ENCODE data around the gene KCNJ4.

Gene KCNJ4

GRCh38 chr22:38452373-38453065 lies 2.5 kb downstream of the KCNJ4 start:
- no peak for DNase-seq (ENCODE audit: low read depth)

DNA sequence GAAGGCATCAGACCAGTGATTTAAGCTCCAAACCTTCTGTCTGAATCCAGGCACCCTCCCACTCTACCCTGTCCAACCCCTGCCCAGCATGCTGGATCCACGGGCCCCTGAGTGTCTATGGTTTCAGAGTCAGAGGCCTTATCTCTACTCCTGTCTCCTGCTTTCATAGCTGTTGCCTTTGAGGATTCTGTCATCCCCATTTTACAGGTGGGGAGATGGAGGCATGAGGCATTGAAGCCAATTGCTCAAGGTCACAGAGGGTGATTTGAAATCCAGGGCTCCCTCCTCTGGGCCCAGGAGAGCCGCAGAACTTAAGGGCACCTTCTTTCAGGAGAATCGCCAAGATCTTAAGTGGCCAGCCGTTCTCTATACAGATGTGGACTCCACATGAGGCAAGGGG lies 3.1 kb downstream of the KCNJ4 start:
- DNase-seq (ENCODE audit: low read depth) = no peak

DNA sequence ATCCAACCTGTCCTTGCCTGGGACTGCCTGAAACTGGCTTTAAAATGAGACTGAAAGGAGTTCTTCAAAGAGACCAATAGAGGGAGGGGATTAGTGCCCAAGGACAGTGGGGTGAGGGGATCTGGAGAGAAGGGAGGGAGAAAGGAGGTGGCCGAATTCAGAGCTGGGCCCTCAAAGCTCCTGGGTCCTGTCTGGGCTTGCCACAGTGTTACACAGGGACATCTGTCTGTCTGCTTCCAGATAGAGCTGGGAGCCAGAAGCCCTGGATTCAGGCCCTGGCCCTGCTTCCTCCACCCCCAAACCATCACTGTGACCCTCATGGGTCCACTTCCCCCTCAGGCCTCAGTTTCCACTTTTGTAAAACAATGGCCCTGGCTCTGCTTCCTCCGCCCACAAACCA lies 3.6 kb downstream of the KCNJ4 start:
- DNase-seq (ENCODE audit: low read depth) = no peak

DNA sequence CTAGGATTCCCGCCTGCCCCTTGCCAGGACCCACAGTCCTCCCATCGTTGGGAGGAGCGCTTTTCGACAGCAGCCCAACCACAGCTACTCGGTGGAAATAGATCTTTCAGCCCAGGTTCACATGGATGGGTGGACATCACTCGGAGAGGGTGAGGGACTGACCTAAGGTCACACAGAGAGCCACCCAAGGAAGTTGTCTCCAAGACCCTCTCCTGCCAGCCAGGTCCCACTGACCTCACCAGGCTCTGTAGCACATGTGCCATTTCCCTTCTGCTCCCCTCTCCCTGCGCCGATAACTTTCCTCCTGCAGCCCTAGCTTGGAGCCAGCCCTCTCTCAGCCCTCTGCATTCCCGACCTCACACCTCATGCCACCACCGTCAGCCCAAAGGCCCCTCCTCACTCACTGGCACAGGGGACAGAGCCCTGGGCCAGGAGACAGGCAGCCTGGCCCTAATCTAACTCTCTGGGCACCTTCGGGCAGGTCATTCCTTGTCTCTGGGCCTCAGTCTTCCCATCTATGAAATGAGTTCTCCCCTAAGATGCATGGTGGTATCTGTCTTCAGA lies 4.7 kb downstream of the KCNJ4 start:
- DNase-seq (ENCODE audit: low read depth) = no peak

DNA sequence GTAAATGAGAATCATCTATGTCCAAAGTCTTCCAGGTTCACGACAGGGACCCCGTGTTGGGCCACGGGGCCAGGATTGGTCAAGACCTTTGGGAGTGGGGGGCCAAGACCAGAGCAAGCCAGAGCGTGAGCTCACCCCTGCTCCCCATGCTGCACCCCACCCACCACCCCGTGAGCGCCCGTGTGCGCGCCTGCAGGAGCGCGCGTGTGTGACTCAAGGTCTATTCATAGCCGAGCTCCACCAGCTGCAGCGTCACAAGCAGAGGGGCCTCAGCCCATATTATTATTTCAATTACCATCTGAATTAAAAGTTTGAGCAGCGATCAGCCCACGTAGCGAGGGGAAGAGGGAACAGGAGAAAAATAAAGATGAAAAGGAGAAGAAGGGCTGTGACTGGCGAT lies 5.2 kb downstream of the KCNJ4 start:
- DNase-seq (ENCODE audit: low read depth) = no peak

- DNase-seq (ENCODE audit: low read depth) = no peak
Measured at GRCh38 chr22:38448945-38449745, 5.9 kb downstream of the KCNJ4 start.

DNA sequence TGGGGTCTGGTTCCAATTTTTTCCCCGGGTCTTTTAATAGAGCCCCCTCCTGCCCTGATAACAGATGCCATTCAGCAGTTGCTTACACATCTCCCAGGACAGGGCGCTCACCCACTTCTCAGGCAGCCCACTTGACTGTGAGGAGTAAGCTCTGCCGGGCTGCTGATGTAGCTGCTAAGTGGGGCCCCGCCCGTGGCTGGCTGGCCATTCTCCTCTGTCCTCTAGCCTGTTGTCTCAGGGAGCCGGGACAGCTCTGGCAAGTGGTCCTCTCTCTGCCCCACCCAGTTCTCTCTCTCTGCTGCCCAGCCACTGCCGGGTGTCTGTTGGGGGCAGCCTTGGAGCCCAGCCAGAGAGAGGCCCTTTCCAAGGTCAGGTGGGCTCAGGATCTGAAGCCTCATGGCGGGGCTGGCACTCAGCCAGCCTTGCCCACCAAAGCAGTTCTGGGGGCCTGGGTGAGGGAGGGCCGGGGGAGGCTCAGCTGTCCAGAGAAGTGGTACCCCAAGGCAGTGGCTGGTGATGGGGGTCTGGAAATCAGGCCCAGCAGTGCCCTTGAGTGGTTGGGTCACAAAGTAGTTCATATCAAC lies 8.9 kb downstream of the KCNJ4 start:
- DNase-seq (ENCODE audit: low read depth) = no peak

DNA sequence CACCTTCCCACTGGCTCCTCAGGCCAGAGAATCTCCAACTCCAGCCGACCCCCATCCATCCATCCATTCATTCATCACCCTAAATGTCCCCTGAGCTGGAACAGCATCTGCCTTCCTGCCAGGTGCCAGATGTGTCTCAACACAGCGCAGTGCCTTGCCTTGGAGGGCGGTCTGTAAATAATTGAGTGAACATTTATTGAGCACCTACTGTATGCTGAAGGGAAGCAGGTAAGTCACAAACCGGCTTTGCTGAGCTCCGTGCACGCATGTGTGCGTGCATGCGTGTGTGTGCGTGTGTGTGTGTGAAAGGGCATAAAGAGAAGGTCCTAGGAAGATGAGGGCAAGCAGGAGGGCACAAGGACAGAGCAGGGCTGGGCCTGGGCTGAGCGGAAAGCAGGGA lies 10.2 kb downstream of the KCNJ4 start:
- no peak for DNase-seq (ENCODE audit: low read depth)

DNA sequence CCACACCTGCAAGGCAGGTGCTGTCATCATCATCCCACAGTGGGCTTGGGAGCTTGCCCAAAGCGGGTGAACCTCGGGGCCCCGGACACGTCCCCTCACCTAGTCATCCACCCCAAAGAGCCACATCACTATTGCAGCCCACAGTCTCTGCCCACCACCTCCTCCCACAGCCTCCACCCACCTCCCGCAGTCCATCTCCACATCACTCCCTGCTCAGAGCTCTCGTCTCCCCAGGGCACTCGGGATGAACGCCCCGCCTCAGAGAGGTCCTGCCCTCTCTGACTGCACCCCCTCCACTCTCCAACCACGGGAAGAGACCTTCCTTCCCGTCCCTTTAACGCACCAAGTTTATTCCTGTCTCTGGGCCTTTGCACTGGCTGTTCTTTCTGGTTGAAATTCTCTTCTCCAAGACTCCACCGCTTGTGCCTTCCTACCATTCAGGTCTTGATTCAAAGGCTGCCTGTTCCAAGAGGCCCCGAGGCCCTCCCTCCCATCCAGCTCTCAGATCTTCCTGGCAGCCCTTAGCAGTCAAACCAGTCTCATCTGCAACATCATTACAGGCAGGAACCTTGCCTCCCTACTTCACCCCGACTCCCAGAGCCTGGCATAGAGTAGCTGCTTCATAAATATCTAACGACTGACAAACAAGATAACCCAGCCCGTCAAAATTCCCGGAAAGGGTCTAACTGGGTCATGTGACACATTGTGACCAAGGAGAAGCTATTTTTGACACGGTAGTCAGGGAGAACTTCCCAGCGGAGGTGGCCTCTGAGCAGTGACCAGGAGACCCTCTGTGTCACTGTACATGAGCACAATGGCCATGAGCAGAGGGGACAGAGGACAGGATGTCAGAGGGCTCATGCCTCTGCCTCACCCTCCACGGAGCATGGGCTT lies 11.1 kb downstream of the KCNJ4 start:
- no peak for DNase-seq (ENCODE audit: low read depth)

- DNase-seq (ENCODE audit: low read depth) = no peak
Measured at GRCh38 chr22:38442967-38443627, 11.9 kb downstream of the KCNJ4 start.

GRCh38 chr22:38441620-38442287 lies 13.2 kb downstream of the KCNJ4 start:
- DNase-seq (ENCODE audit: low read depth) = no peak

DNA sequence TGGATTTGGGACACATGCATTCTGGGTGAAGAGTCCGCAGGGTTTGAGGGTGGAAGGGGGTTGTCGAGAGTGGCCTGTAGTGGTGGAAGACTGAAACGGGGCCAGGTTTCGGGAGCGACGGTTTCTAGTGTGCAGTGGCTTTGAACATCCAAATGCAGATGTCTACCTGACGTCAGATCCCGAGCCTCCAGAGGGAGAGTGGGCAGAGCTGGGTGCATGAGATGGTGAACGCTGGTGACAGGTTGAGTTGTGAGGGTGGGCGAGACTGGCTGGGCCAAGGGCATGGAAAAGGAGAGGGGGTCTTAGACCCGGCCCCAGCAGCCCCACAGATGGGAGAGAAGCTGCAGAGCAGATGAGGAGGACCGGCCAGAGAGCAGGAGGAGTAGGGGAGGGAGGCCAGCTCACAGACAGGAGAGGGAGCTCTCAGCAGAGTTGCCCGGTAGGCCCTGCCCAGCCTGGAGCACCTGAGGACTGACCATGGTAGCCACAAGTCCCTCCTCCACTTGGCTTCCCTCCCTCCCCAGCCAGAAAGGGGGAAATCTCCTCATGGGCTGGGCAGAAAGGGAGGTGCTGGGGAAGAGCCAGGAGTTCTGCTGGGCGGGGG lies 14.2 kb downstream of the KCNJ4 start:
- DNase-seq (ENCODE audit: low read depth) = no peak

DNA sequence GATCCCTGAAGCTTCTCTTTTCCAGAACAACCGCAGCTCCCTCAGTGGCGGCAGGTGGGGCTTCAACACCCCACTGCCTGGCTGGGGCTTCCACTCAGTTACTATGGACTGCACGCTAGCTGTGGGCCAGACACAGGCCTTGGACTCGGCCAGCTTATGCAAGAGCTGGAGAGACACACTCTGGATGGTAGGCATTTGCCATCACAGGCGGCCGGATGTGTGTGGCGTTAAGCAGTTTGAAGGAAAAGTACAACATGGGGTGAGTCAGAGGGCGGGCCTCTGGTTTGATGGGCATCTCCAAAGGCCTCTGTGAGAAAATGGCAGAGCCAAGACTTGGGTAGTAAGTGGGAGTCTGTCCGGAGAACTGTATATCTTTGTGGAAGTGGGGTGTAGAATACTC lies 17.6 kb downstream of the KCNJ4 start:
- no peak for DNase-seq (ENCODE audit: low read depth)

DNA sequence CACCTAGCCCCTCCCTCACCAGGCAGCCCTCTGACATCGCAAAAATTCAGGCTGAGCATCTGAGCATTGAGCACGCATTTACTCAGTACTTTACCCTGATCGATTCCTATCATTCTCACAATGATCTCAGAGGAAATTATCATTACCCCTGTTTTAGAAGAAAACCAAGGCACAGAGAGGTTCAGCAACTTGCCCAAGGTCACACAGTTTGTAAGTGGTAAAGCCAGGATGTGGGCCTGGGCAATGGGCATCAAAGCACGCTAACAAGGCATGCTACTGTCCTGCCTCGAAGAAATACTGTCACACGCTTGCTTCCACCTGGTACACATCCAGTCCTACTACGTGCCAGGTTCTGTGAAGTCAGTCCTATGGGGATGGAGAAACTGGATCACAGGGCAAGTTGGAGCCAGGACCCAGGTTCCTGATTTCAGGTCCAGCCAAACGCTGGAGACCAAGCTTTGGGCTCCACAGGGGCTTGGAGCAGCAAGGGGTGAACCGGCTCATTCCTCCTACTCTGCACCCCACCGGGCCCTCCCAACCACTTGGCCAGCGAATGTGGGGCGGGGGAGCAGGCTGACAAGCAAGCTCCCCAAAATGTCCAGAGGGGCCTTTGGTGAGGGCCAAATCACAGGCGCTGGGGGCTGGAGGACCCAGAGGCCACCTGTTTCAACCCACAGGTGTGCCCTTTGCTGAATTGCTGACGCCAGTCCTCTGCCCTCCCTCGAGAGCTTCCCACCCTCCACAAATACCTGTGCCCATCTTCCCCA lies 18.2 kb downstream of the KCNJ4 start:
- DNase-seq (ENCODE audit: low read depth) = no peak

DNA sequence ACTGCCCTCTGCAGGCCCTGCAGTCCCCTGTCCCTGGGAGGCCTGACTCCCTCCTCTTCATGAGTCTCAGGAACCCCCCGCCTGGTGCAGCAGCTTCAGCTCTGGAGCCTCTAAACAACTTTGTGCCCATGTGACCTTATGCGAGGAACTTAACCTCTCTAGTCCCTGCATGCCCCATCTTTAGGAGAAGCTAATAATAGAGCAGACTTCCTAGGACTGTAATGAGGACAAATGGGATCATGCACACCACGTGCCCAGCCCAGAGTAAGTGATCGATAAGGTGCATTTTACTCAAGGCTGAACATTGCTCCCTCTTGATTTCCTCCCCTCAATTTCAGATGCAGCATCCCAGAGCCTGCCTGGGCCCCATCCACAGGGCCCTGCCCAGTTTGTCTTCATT lies 19.0 kb downstream of the KCNJ4 start:
- DNase-seq (ENCODE audit: low read depth) = no peak

DNA sequence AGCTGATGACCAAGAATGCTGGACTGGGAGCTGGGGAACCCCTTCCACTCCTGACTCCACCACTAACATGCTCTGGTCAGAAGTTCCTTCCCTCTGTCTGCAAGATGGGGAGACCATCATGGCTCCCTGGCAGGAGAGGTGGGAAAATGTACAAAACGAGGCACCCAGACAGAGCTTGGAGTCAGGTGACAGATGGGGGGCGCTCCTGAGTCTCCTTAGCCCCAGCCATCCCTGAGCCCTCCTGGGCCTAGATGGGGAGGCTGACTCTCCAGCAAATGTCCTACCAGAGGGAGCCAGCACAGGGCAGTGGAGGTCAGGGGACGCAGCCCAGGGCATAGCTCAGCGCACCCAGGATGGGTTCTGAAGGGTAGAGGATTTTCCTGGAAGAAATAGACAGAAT lies 20.0 kb downstream of the KCNJ4 start:
- DNase-seq (ENCODE audit: low read depth) = no peak

DNA sequence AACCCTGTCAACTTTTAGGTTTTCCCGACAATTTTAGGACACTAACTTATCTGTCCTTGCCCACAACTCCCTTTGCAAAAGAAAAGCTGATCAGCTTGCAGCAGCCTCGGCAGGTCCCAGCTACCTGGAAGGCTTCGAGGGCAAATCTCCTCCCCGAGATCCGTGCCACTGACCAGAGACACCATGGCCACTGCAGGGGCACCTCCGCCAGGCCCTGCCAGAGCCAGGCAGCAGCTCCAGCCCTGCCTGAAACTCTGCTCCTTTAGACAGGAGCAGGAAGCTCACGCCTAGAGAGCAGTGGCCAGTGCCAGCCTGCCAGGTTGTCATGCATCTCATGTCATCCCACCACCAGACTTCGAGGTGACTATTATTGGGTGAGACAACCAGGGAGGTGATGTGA lies 21.1 kb downstream of the KCNJ4 start:
- DNase-seq (ENCODE audit: low read depth) = no peak

- no peak for DNase-seq (ENCODE audit: low read depth)
Measured at GRCh38 chr22:38432264-38432663, 22.7 kb downstream of the KCNJ4 start.

GRCh38 chr22:38431266-38432010 lies 23.6 kb downstream of the KCNJ4 start:
- no peak for DNase-seq (ENCODE audit: low read depth)

Data from stimulated activated CD8-positive, alpha-beta memory T cell treated with anti-CD3 and anti-CD28 coated beads, Interleukin-12 subunit alpha, Interleukin-12 subunit beta, amount 100 ng/mL, for 1 hour (primary cell).